Stimulated activated CD4-positive, alpha-beta T cell treated with anti-CD3 and anti-CD28 coated beads, Interleukin-4, amount 100 ng/mL, for 24 hours (primary cell): Measurements from ENCODE around the gene CLEC10A.
"Not testable (repeated sequence)": the region's sequence is repeated elsewhere in the genome, so short reads cannot be mapped to it uniquely, and the experiment has no call there.

Experiments
- DNase-seq: peaks from one replicate; pipeline ENCODE4 v3.0.0-alpha.2; 2020

Gene CLEC10A

DNA sequence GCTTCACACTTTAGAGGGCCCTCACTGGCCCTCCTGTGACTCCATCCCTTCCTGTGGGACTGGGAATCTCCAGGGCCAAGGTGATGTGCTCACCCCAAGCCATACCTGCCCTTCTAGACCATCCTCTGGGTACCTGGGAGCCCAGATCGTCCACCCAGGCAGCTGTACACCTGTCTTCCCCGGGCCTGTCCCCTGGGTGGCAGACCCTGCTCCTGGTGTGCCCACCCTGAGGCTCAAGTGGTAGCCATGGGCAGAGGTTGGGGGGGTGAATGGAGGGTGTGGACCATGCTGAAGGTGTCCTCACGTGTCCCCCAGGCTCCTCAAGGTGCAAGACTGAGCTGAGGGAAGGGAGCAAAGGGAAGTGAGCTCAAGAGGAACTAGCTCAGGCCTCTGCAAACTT lies 9.3 kb downstream of the CLEC10A start:
- no peak for DNase-seq

DNA sequence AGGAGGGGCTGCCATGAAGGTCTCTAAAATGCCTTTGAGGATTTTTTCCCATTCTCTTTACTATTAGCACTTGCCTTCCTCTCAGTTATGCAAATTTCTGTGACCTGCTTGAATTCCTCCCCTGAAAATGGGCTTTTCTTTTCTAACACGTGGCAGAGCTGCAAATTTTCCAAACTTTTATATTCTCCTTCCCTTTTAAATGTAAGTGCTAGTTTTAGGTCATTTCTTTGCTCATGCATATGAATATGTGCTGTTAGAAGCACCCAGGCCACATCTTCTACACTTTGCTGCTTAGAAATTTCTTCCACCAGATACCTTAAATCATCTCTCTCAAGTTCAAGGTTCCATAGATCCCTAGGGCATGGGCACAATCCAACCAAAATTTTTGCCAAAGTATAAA lies 11.8 kb downstream of the CLEC10A start:
- no peak for DNase-seq

DNA sequence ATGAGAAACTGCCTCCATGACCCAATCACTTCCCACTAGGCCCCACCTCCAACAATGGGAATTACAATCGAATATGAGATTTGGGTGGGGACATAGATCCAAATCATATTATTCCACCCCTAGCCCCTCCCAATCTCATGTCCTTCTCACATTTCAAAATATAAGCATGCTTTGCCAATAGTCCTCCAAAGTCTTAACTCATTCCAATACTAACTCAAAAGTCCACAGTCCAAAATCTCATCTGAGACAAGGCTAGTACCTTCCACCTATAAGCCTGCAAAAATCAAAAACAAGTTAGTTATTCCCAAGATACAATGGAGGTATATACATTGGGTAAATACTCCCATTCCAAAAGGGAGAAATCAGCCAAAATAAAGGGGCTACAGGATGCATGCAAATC lies 12.9 kb downstream of the CLEC10A start:
- no peak for DNase-seq

DNA sequence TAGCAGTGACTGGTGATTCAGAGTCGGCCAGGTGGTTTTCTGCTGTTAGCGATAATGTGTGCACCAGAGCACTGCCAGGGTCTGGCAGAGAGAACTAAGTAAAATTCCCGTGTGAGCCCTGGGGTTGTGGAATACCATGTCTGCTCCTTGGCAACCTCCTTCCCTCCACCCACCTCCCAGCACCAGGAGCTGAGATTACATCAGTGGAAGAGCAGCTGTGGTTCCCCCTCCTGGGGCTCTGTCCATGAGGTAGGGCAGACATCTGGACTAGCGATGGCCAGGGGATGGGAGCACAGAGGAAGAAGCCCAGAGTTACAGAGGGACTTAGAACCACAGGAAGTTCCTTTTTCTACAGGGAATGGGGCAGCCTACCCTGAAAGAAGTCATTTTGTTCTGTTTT lies 15.8 kb downstream of the CLEC10A start:
- no peak for DNase-seq

DNA sequence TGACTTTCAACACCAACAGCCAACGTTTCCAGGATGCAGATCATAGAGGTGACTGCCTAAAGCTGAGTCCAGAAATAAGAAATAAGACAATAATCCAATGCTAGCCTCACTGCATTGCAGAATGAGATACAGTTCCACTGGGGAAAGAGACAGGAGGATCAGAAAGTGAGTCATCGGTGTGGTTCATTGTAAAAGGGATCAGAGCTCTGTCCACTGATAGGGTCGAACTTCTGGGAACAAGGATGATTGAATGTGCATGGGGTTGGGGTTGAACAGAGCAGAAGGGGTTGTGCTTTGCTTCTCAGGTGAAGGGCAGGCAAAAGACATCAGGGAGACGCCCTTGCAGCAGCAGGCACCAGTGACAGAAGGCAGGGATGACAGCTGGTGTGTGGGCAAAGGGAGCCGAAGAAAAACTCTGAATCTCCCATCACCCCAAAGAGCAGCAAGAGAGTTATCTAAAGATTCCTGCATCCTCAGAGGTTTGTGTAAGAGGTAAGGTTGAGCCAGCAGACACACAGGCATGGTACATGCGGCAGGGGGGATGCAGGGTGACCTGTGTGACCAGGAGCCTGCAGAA lies 16.4 kb downstream of the CLEC10A start:
- no peak for DNase-seq

DNA sequence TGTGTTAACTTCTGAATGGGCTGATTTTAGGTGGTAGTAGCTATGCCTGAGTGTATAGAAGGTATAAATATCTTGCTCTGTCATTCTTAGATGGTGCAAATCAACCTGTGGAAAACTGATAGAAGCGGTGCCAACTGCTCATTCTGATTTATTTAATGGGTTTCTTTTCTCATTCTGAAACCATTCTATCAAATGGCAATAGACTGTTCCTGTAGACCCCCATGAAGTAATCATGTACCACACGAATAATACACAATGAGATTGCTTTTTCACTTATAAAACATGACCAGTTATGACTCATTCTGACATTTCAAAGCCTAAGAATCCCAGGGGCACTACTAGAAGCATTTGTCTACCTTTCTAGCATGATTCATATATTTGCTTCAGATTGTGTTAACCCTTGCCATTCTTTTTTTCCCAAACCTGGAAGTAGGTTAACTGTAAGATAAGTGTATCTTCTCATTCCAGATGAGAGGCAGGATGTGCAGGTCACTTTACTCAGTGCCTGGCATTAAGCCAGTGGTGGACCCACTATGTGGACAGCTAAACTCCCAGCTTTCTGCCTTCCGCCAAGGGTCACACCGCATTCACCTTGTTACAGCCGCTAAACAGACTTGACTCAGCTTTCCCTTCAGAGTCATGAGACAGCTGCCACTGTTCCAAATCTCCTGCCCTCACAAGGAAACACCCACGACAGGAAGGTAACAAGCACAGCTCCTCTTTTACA lies 19.7 kb downstream of the CLEC10A start:
- DNase-seq = peak; percentile 70

DNA sequence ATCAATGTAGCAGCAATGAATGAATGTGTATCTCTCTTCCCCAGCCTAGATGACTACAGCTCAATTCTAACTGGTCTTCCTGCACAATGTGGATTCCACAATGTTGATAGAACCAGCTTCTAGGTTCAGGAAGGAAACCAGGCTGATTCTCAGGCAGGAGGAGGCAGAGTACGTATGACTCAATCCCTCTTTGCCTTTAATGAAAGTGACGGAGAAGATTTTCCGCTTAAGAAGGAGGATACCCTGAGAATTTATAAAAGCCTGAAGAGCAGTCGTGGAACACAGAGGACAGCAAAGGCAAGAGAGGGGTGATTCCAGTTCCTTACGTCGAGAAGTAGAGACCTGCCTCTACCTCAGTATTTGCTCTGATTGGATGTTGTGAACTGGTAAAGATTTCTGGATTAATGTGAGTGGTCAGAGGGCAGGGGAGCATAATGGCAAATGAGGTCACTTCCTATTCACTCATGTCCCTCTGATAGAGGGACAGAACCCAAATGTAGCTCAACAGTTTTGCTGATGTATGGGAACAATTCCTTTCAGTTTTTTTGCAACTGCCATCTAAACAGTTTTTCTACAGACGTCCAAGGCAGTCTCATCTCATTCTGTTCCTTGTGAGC lies 21.1 kb downstream of the CLEC10A start:
- no peak for DNase-seq

DNA sequence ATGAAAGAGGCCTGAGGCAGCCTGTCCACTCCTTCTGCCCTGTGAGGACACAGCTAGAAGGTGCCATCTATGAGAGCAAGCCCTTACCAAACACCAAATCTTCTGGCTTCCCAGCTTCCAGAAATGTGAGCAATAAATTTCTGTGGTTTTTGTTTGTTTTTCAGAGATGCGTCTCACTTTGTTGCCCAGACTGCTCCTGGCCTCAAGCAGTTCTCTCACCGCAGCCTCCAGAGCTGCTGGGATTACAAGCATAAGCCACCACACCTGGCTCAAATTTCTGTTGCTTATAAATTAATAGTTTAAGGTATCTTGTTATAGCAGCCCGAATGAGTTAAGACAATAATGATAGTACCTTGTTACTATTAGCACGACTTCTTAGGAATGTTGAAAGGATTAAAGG lies 23.7 kb downstream of the CLEC10A start:
- DNase-seq = no peak

DNA sequence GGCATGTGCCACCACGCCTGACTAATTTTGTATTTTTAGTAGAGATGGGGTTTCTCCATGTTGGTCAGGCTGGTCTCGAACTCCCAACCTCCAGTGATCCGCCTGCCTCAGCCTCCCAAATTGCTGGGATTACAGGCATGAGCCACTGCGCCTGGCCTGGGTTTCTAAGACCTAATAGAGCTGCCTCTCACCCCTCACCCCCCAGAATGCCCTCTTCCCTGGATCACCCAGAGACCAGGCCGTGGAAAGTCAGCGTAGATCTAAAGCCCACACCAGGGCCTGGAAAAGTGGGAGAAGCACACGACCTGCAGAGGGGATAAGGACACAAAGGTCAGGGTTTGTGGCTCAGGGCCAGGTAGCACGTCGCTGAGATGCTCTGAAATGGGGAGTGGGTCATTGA lies 29.5 kb downstream of the CLEC10A start:
- not testable (repeated sequence) for DNase-seq

DNA sequence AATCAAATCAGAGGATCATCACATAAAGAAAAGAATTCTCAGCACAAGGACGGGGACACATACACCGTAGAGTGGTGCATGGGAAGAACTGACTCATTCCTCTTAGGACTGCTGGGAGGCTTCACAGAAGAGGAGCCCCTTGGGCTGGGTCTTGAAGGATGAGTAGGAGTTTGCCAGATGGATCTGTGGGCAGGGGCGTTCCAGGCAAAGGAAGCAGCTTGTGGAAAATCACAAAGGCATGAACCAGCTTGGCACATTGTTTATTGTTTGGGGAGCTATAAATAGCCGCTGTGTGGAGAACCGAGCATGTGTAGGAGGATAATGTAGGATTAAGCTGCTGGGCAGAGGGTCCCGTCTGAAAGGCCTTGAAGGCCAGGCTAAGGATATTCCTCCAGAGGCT lies 31.1 kb downstream of the CLEC10A start:
- DNase-seq = no peak

DNA sequence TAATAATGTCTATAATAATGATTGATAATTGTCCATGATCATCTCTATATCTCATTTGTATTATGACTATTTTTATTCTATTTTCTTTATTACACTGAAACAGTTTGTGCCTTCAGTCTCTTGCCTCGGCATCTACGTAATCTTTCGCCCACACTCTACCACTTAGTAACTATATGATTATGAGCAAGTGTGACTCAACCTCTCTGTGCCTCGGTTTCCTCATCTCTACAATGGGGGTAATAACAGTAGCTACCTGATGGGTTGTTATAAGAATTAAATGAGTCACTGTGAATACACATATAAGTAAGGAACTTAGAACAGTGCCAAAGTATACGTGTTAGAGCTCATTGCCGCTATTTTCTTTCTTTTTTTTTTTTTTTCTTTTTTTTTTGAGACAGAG lies 32.5 kb downstream of the CLEC10A start:
- DNase-seq = peak; percentile 57

DNA sequence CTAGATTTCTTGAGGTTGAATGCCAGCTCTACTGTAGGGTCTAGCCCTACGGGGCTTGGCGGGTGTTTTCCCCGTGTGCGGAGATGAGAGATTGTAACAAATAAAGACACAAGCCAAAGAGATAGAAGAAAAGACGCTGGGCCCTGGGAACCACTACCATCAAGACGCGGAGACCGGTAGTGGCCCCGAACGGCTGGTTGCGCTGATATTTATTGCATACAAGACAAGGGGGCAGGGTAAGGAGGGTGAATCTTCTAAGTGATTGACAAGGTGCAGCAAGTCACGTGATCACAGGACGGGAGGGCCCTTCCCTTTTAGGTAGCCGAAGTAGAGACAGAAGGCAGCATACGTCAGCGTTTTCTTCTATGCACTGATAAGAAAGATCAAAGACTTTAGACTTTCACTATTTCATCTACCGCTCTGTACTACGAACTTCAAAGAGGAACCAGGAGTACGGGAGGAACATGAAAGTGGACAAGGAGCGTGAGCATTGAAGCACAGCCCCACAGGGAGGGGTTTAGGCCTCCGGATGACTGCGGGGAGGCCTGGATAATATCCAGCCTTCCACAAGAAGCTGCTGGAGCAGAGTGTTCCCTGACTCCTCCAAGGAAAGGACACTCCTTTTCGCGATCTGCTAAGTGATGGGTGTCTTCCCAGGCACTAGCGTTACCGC lies 33.2 kb downstream of the CLEC10A start:
- peak; percentile 78 for DNase-seq

DNA sequence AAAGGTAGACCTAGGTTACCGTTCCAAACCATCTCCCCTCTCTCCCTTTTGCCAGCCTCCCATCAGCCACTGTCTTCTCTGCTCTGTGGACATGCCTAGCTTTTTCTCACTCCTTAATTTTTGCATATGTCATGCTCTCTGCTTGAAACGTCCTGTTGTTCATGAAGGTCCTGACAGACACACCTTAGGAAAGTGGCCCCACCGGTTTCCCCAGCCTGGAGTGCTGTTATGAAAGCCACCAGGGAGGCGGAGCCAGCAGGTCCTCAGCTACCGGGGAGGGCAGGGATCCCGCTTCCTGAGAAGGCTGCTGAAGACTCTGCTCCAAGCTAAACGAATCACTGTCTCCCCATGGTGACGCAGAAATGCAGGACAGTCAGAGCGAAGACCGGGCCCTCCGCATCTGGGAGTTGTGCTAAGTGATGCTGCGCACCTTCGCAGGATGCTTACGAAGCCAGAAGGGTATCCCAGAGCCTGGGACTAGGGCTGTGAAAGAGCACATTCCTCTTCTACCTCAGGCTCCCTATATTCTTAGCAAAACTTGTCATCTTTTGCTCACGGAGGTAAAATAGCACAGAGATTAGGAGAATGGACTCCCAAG lies 33.8 kb downstream of the CLEC10A start:
- peak; percentile 42 for DNase-seq

DNA sequence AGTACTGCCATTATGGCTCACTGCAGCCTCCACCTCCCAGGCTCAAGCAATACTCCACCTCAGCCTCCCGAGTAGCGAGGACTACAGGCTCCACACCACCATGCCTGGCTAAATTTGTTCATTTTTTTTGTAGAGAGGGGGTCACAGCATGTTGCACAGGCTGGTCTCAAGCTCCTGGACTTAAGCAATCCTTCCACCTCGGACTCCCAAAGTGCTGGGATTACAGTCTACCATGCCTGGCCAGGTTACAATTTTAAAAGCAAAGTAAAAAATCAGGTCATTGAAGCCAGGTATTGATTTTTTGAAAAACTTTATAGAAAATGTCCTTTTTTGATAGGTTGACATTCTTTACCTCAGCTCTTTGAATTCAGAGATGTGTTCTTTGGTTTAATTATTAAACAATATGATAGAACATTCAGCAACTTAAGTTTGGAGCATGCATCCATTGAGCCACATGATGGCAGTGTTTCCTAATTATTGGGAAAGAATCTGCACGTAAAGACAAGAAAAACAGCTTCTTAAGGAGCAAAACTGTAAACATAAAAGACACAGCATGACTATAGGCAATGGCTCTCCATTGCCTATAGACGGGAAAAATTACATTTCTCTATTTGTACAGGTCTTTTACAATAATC lies 34.4 kb downstream of the CLEC10A start:
- peak; percentile 61 for DNase-seq

DNA sequence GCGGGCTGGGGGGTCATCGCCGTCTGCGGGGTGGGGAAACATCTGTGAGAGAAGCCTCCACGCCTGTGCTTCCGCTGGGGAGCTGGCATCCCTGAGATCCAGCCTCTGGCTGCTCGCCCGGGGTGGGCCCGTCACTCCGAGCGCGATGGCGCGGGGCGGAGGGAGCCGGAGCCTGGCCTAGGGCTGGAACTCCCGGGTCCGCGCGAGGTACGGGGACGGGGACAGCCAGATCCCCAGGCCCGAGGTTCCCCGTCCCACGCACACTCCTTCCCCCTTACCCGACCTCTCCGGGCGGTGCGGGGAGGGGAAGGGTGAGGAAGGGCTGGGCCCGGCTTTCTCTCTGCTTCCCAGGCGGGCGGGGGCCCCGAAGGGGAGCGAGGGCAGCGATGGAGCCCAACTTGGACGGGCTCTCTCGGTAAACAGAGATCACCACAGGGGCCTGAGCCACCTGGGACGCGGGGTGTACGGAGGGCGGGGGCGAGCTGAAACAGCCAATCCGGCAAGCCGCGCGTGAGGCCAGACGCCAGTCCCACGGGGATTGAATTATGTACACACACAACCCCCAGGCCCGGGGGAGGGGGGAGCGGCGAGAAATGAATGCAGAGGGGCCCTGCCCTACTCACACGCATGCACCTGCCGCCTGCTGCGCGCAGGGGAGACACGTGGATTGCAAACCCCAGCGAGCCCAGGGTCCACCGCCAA lies 36.4 kb downstream of the CLEC10A start, which contains the start of gene SLC16A11:
SLC16A11 (minus strand) TSS at position 596 of the 702 bp plus-strand sequence; CDS start at position 17, 579 bp downstream.
- peak; percentile 39 for DNase-seq

DNA sequence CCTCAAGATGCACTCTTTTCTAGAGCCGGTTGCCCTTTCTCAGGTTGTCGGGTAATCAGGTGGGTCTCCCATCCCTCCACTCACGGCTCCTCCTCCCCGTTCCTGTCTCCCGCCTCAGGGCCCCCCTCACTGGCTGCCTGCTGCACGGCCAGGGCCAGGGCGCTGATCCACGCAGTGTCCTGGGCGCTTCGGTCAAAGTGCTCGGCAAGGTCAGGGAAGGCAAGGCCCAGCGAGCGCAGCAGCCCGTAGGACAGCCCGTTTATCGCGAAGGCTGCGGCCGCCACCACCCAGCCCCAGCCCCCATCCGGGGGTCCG lies 36.9 kb downstream of the CLEC10A start:
- no peak for DNase-seq

DNA sequence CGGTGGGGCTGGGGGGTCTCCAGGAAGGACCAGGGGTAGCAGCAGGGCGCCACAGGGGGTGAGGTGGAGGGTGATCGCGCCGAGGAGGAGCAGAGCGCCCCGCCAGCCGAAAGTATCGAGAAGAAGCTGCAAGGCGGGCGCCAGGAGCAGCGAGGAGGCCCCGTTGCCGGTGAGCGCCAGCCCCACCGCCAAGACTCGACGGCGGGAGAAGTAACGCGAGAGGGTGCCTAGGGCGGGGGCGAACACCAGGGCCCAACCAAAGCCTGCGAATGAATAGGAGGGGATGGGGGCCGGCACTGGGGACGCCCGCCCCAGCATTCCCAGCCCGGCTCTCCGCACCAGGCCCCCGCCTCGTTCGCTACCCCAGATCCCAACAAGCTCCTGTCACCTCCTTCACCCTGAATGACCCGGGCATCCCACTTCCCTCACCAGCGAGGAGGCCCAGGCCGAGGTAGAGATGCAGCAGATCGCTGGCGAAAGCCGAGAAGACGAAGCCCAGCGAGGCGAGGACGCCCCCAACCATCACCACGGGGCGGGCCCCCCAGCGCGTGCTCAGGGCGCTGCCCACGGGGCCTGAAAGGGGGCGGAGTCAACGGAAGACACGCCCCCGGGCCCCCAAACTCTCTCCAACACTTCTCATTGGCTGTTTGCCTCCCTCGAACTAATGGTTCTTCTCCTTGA lies 37.4 kb downstream of the CLEC10A start:
- peak; percentile 41 for DNase-seq

DNA sequence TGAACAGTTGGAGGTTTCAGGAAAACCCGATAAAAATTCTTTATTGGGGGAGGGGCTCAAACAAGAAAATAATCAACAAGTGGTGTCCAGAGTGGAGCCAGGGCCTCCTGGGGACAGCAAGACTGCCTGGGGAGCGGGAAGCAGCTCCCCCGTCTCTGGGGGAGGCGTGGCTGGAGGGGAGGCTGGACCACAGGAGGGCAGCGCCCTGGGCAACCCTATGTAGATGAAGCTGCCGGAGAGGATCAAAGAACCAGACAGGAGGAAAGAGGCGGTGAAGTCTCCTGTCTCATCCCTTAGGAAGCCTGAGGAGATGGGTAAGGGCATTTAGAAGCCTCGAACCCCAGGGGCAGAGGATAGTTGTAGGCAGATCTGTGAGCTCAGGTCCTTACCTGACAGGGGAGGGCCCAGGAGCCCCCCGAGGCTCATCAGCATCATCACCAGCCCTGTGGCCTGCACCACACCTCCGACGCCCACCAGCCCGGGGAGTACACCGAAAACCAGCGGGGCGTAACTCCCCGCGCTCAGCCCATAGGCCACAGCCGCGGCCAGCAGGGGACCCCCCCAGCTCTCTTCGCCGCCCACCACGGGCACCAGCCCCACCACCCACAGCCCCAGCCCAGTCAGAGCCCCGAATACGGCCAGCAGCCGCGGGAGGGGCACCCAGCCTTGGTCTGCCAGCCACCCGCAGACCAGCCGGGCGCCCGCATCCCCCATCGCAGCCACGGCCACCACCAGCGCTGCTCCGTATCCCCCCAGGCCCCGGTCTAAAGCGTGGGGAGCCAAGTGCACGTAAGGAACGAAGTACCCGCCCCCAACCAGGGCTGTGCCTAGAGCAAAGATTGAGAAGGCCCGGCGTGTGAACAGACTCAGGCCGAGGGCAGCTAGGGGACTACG lies 38.2 kb downstream of the CLEC10A start:
- no peak for DNase-seq

DNA sequence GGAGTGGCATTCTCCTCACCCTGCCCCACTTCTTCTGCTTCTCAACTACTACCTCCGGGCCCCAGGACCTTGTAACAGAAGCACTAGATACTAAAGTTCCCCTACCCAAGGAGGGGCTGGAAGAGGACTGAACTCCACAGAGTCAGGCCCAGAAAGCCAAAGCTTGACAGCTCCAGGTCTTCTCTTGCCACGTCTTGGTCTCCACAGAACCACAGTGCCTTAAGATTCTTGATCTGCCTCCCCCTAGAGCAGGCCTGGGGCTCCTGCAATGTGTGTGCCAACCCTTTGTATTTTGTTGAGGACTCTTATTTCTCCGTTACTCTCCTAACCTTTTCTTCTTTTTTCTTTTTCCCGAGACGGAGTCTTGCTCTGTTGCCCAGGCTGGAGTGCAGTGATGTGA lies 40.2 kb downstream of the CLEC10A start:
- DNase-seq = no peak

DNA sequence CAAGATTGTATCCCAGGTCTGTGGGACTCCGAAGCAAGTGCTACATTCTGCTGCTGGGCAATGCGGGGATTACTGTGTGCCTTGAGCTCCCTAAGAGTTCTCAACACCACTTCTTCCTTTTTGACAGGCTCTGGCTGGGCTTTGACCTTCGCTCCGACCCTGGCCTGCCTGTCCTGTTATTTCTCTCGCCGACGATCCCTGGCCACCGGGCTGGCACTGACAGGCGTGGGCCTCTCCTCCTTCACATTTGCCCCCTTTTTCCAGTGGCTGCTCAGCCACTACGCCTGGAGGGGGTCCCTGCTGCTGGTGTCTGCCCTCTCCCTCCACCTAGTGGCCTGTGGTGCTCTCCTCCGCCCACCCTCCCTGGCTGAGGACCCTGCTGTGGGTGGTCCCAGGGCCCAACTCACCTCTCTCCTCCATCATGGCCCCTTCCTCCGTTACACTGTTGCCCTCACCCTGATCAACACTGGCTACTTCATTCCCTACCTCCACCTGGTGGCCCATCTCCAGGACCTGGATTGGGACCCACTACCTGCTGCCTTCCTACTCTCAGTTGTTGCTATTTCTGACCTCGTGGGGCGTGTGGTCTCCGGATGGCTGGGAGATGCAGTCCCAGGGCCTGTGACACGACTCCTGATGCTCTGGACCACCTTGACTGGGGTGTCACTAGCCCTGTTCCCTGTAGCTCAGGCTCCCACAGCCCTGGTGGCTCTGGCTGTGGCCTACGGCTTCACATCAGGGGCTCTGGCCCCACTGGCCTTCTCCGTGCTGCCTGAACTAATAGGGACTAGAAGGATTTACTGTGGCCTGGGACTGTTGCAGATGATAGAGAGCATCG lies 41.8 kb downstream of the CLEC10A start:
- no peak for DNase-seq
